IMR-90 (cell line): ENCODE data around the gene IL1RAPL1. TPM values are rescaled to one million over a fixed set of nuclear protein-coding genes. Genes with fewer than 3 reads are reported as not detected.

Source experiments
- ATAC-seq: fragments of 200-7000 bp; cut with Tn5 transposase; 2 replicates; pipeline ENCODE4 v1.9.1; 2020; ENCODE audit warnings: low read depth, mild to moderate bottlenecking, moderate library complexity
- BruUV-seq: library from RNA; stranded (reverse); fragments of 400-500 nt; replicated peaks from 2 replicates; lab custom pipeline; 2021; lab: Mats Ljungman, UMichigan
- CTCF ChIA-PET: fragments of 300-600 bp; formaldehyde crosslinking; extraction: SDS; loops from one replicate; lab custom pipeline; 2021; ENCODE audit warnings: antibody characterized with exemption; lab: Yijun Ruan, JAX
- POLR2A ChIA-PET: fragments of 300-600 bp; sonication (Branson Sonifier 250); formaldehyde crosslinking; loops from one replicate; lab custom pipeline; 2022; ENCODE audit warnings: antibody characterized with exemption; ENCODE audit not compliant: unreplicated experiment; lab: Charles Lee
- DNase-seq: peaks from one replicate; pipeline ENCODE4 v3.0.0; 2013
- H2AFZ ChIP-seq: replicated peaks from 2 replicates; pipeline ENCODE3; 2013; ENCODE audit warnings: low read length, mild to moderate bottlenecking; ENCODE audit not compliant: poor library complexity
- H2AK5ac ChIP-seq: 2 replicates; pipeline ENCODE4 v1.6.1; 2013; ENCODE audit warnings: low read depth, low read length, inconsistent platforms
- H2AK9ac ChIP-seq: replicated peaks from 2 replicates; pipeline ENCODE3; 2013; ENCODE audit warnings: mild to moderate bottlenecking, low read depth, low read length, moderate library complexity; ENCODE audit not compliant: poor library complexity
- H2BK120ac ChIP-seq: 2 replicates; pipeline ENCODE4 v1.6.1; 2013; ENCODE audit warnings: low read depth, low read length, inconsistent platforms
- H2BK15ac ChIP-seq: 3 replicates; pipeline ENCODE4 v1.6.1; 2013; ENCODE audit warnings: low read depth, low read length, inconsistent platforms
- H2BK20ac ChIP-seq: 2 replicates; pipeline ENCODE4 v1.6.1; 2013; ENCODE audit warnings: low read depth, mild to moderate bottlenecking, inconsistent platforms, low read length, moderate library complexity
- H2BK5ac ChIP-seq: 2 replicates; pipeline ENCODE4 v1.6.1; 2013; ENCODE audit warnings: mild to moderate bottlenecking, low read depth, low read length, inconsistent platforms; ENCODE audit not compliant: poor library complexity, severe bottlenecking
- H3K14ac ChIP-seq: replicated peaks from 2 replicates; pipeline ENCODE4 v1.6.1; 2013; ENCODE audit warnings: low read depth, low read length, inconsistent platforms
- H3K18ac ChIP-seq: 2 replicates; pipeline ENCODE4 v1.6.1; 2013; ENCODE audit warnings: low read depth, low read length, control low read depth
- H3K23ac ChIP-seq: 2 replicates; pipeline ENCODE4 v1.6.1; 2013; ENCODE audit warnings: low read depth, low read length, inconsistent platforms
- H3K27ac ChIP-seq: 2 replicates; pipeline ENCODE4 v1.5.1; 2013; ENCODE audit warnings: mild to moderate bottlenecking, control low read depth, low read length; ENCODE audit not compliant: insufficient read depth
- H3K27me3 ChIP-seq: 2 replicates; pipeline ENCODE4 v1.6.1; 2013; ENCODE audit warnings: low read length; ENCODE audit not compliant: control insufficient read depth, insufficient read depth
- H3K36me3 ChIP-seq: 2 replicates; pipeline ENCODE4 v1.6.1; 2013; ENCODE audit warnings: low read length, mixed read lengths; ENCODE audit not compliant: control insufficient read depth, insufficient read depth
- H3K4ac ChIP-seq: 2 replicates; pipeline ENCODE4 v1.6.1; 2013; ENCODE audit warnings: low read depth, low read length, inconsistent platforms
- H3K4me1 ChIP-seq: 2 replicates; pipeline ENCODE4 v1.6.1; 2013; ENCODE audit warnings: low read length, mixed read lengths; ENCODE audit not compliant: control insufficient read depth, insufficient read depth
- H3K4me2 ChIP-seq: 2 replicates; pipeline ENCODE4 v1.6.1; 2013; ENCODE audit warnings: low read depth, mild to moderate bottlenecking, control low read depth, low read length, moderate library complexity
- H3K4me3 ChIP-seq: 2 replicates; pipeline ENCODE4 v1.5.1; 2013; ENCODE audit warnings: low read depth, mild to moderate bottlenecking, control low read depth, low read length, moderate library complexity; ENCODE audit not compliant: insufficient read depth
- H3K56ac ChIP-seq: 2 replicates; pipeline ENCODE4 v1.6.1; 2013; ENCODE audit warnings: low read length, inconsistent platforms; ENCODE audit not compliant: insufficient read depth; ENCODE audit errors: extremely low read depth
- H3K79me1 ChIP-seq, 2 experiments: 2 replicates each; pipeline ENCODE4 v1.6.1; 2013; ENCODE audit warnings: low read length in 2 of 2, inconsistent platforms in 1 of 2, low read depth in 1 of 2
- H3K9ac ChIP-seq: 2 replicates; pipeline ENCODE4 v1.6.1; 2013; ENCODE audit warnings: low read depth, low read length, control low read depth
- H3K9me1 ChIP-seq: 2 replicates; pipeline ENCODE4 v1.6.1; 2013; ENCODE audit warnings: low read length, inconsistent platforms; ENCODE audit not compliant: insufficient read depth
- H3K9me3 ChIP-seq: 2 replicates; pipeline ENCODE4 v1.6.1; 2013; ENCODE audit warnings: low read length; ENCODE audit not compliant: control insufficient read depth, insufficient read depth
- H4K20me1 ChIP-seq: 2 replicates; pipeline ENCODE4 v1.6.1; 2013; ENCODE audit warnings: low read length, inconsistent platforms; ENCODE audit not compliant: insufficient read depth
- H4K5ac ChIP-seq: 2 replicates; pipeline ENCODE4 v1.6.1; 2013; ENCODE audit warnings: mild to moderate bottlenecking, low read depth, low read length, control low read depth
- H4K8ac ChIP-seq, 2 experiments: 2 replicates each; pipeline ENCODE4 v1.6.1; 2013; ENCODE audit warnings: low read depth in 2 of 2, low read length in 2 of 2, control low read depth in 1 of 2, inconsistent platforms in 1 of 2
- H4K91ac ChIP-seq: 2 replicates; pipeline ENCODE4 v1.6.1; 2013; ENCODE audit warnings: low read depth, low read length, inconsistent platforms; ENCODE audit not compliant: insufficient read depth
- BHLHE40 ChIP-seq: fragments of 150-350 bp; IDR thresholded peaks from 2 replicates; pipeline ENCODE4 v1.6.1; 2016; ENCODE audit warnings: mild to moderate bottlenecking, low read depth, low read length
- CEBPB ChIP-seq: IDR thresholded peaks from 2 replicates; pipeline ENCODE4 v1.6.1; 2012; ENCODE audit warnings: low read depth, low read length, improper control_type of control experiment
- CHD1 ChIP-seq: IDR thresholded peaks from 2 replicates; pipeline ENCODE4 v1.6.1; 2012; ENCODE audit warnings: low read depth, low read length, improper control_type of control experiment
- FOS ChIP-seq: fragments of 150-350 bp; IDR thresholded peaks from 2 replicates; pipeline ENCODE4 v1.6.1; 2016; ENCODE audit warnings: low read depth, low read length
- POLR2A ChIP-seq: IDR thresholded peaks from 2 replicates; pipeline ENCODE4 v1.6.1; 2012; ENCODE audit warnings: mild to moderate bottlenecking, low read depth, low read length
- RCOR1 ChIP-seq: IDR thresholded peaks from 2 replicates; pipeline ENCODE4 v1.6.1; 2012; ENCODE audit warnings: mild to moderate bottlenecking, low read length, improper control_type of control experiment; ENCODE audit not compliant: insufficient replicate concordance
- RFX5 ChIP-seq: IDR thresholded peaks from 2 replicates; pipeline ENCODE4 v1.8.0; 2012; ENCODE audit warnings: low read depth, mild to moderate bottlenecking, low read length, moderate library complexity
- WGBS, 2 experiments: methylation state at CpG; one replicate each; pipeline versions ENCODE4 v1.1.5 to v1.1.7; 2013; ENCODE audit warnings: missing lambda C conversion rate in 2 of 2; ENCODE audit not compliant: insufficient read length in 1 of 2; ENCODE audit errors: extremely low coverage in 2 of 2; 5-methylcytosine and 5-hydroxymethylcytosine counted together
- dilution Hi-C: fragments of 300-500 bp; cut with HindIII; formaldehyde crosslinking; loops from one replicate; pipeline ENCODE4 v1.14.3; 2018; ENCODE audit warnings: low sequenced_read_pairs; ENCODE audit not compliant: unreplicated experiment
- in situ Hi-C: fragments of 300-500 bp; cut with MboI; formaldehyde crosslinking; loops from 3 replicates; pipeline ENCODE4 v1.14.3; 2019; ENCODE audit warnings: low sequenced_read_pairs, inconsistent platforms, mixed read lengths
- intact Hi-C: fragments of 100-400 bp; cut with micrococcal nuclease; formaldehyde crosslinking; loops from 2 replicates; pipeline ENCODE4 v1.10.0; 2022
- polyA plus RNA-seq, 3 experiments: library from polyadenylated mRNA; depleted of rRNA; stranded (reverse); fragments of >200 nt; gene quantifications; 2 replicates each; pipeline ENCODE4 v1.2.3, GENCODE V29; 2012; ENCODE audit warnings: low replicate concordance in 1 of 3
- total RNA-seq: library from RNA; depleted of rRNA; stranded (reverse); fragments of >200 nt; gene quantifications from 2 replicates; pipeline ENCODE4 v1.2.3, GENCODE V29; 2012
- TF ChIP-seq, protein P1 (sequence below): fragments of 150-350 bp; IDR thresholded peaks from 2 replicates; pipeline ENCODE4 v1.6.1; 2017; ENCODE audit warnings: mild to moderate bottlenecking, antibody characterized with exemption, low read length, low read depth

The IL1RAPL1 gene
- total and polyA plus RNA-seq, 2 of the 4 experiments (the other 2 are of a cell fraction) = 1.5 to 9.0 TPM

DNA sequence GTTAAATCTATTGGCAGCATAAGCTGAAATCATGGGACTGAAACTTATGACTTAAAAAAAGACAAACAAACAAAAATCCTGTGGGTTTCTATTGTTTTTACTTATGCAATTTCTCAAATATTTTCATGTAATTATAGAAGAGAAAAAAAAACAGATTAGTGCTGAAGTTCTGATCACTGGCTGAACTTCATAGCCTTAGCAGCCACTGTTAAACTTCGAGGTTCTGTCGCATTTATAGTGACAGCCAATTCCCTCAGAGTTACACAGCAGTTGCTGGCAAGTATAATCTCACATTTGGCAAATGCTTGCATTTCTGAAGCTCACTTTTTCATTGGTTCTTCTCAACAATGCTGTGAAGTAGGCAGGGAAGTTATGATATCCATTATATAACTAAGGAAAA lies 879.2 kb downstream of the IL1RAPL1 start:
- no peaks in the 10 kb centered on the region for H3K9me1 ChIP-seq
- ChIA-PET POLR2A (no interaction called here), CTCF (no interaction called here)
- no peak overlapping the region for H3K4me2 ChIP-seq
- H3K9me3 ChIP-seq = no peaks in the 10 kb centered on the region
- no peak overlapping the region for H3K9ac ChIP-seq
- H4K8ac ChIP-seq = no peak overlapping the region
- H3K27me3 ChIP-seq = no peaks in the 10 kb centered on the region
- no peak for TF ChIP-seq CEBPB
- no peak for TF ChIP-seq RCOR1
- TF ChIP-seq, protein P1, sequence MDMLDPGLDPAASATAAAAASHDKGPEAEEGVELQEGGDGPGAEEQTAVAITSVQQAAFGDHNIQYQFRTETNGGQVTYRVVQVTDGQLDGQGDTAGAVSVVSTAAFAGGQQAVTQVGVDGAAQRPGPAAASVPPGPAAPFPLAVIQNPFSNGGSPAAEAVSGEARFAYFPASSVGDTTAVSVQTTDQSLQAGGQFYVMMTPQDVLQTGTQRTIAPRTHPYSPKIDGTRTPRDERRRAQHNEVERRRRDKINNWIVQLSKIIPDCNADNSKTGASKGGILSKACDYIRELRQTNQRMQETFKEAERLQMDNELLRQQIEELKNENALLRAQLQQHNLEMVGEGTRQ = no peak
- no peak for TF ChIP-seq RFX5
- TF ChIP-seq FOS = no peak
- TF ChIP-seq CHD1 = no peak
- no peak for TF ChIP-seq BHLHE40
- TF ChIP-seq POLR2A = no peak
- no peak overlapping the region for H3K18ac ChIP-seq
- H2BK120ac ChIP-seq = no peak overlapping the region
- H2BK20ac ChIP-seq = no peak overlapping the region
- no peak overlapping the region for H3K4ac ChIP-seq
- no peak overlapping the region for H2AK9ac ChIP-seq
- no peaks in the 10 kb centered on the region for H4K20me1 ChIP-seq
- H2BK15ac ChIP-seq = no peak overlapping the region
- H3K36me3 ChIP-seq = no peaks in the 10 kb centered on the region
- no peaks in the 10 kb centered on the region for H3K79me1 ChIP-seq
- no peak overlapping the region for H3K27ac ChIP-seq
- no peak overlapping the region for H3K14ac ChIP-seq
- no TSS peak for BruUV-seq
- no peaks in the 10 kb centered on the region for H3K4me1 ChIP-seq
- H4K91ac ChIP-seq = no peak overlapping the region
- WGBS, 2 experiments = no CpG with 5 or more reads among the region's 2 CpGs
- H3K4me3 ChIP-seq = no peak overlapping the region
- in situ Hi-C loops = no loop called here
- H2AK5ac ChIP-seq = no peak overlapping the region
- no peak overlapping the region for H2AFZ ChIP-seq
- dilution Hi-C loops = no loop called here
- no peak overlapping the region for H2BK5ac ChIP-seq
- no peak overlapping the region for H3K56ac ChIP-seq
- ATAC-seq (no peak), DNase-seq (no peak)
- intact Hi-C loops = no loop called here
- H4K5ac ChIP-seq = no peak overlapping the region
- H3K23ac ChIP-seq = no peak overlapping the region
